HepG2 (cell line): Measurements from ENCODE around the gene NRBF2. TPM values are rescaled to one million over a fixed set of nuclear protein-coding genes. Genes with fewer than 3 reads are reported as not detected.

Source experiments
- ATAC-seq: fragments of 200-7000 bp; cut with Tn5 transposase; 3 replicates; pipeline ENCODE4 v1.9.1; 2020; ENCODE audit warnings: mild to moderate bottlenecking, moderate library complexity
- BruUV-seq: library from RNA; stranded (reverse); fragments of 400-500 nt; replicated peaks from 2 replicates; lab custom pipeline; 2021; lab: Mats Ljungman, UMichigan
- CTCF ChIA-PET: fragments of 300-600 bp; formaldehyde crosslinking; extraction: SDS; loops from one replicate; lab custom pipeline; 2021; ENCODE audit warnings: low total read pairs, inconsistent platforms, low intra/inter-chr PET ratio; lab: Yijun Ruan, JAX
- POLR2A ChIA-PET: fragments of 350-600 bp; sonication (Branson Sonifier 250); formaldehyde crosslinking; loops from one replicate; lab custom pipeline; 2020; ENCODE audit warnings: antibody characterized with exemption, inconsistent platforms; lab: Yijun Ruan, JAX
- DNase-seq: peaks from one replicate; pipeline ENCODE4 v3.0.0-alpha.2; 2015; ENCODE audit warnings: low spot score
- FAIRE-seq: peaks from 3 replicates; lab custom pipeline; 2011; peaks lifted over from hg19 to GRCh38; lab: Jason Lieb, UNC
- H2AFZ ChIP-seq: one replicate; pipeline ENCODE4 v1.6.1; 2011; ENCODE audit warnings: low read length, inconsistent platforms
- H3K27ac ChIP-seq: fragments of 300-600 bp; 3 replicates; pipeline ENCODE4 v1.8.0; 2011; ENCODE audit warnings: mixed run types, mild to moderate bottlenecking, mixed read lengths, low read length, inconsistent platforms; ENCODE audit not compliant: insufficient read depth; ENCODE audit errors: extremely low read length
- H3K27me3 ChIP-seq, 2 experiments: fragments of 200-600 bp in 1 of 2; 2 replicates in 1 of 2; 3 replicates in 1 of 2; pipeline versions ENCODE4 v1.6.0 to v1.8.0; 2011; ENCODE audit warnings: low read length in 2 of 2, mild to moderate bottlenecking in 2 of 2, moderate library complexity in 2 of 2, inconsistent platforms in 1 of 2; ENCODE audit not compliant: insufficient read depth in 2 of 2, control insufficient read depth in 1 of 2
- H3K36me3 ChIP-seq, 2 experiments: fragments of 200-600 bp in 1 of 2; replicated peaks in 1 of 2; 2 replicates in 1 of 2; 3 replicates in 1 of 2; pipeline versions ENCODE4 v1.5.1 to v1.8.0; 2011; ENCODE audit warnings: low read length in 2 of 2, inconsistent platforms in 1 of 2; ENCODE audit not compliant: insufficient read depth in 2 of 2, control insufficient read depth in 1 of 2
- H3K4me1 ChIP-seq: 2 replicates; pipeline ENCODE4 v1.5.1; 2012; ENCODE audit warnings: low read length, inconsistent platforms; ENCODE audit not compliant: insufficient read depth
- H3K4me2 ChIP-seq: 2 replicates; pipeline ENCODE4 v1.6.0; 2011; ENCODE audit warnings: low read depth, low read length, inconsistent platforms
- H3K4me3 ChIP-seq, 3 experiments: fragments of 200-600 bp in 1 of 3; sonication (generic), shearing (Covaris generic) in 1 of 3; replicated peaks in 1 of 3; 2 replicates each; pipeline ENCODE4 v1.5.1; 2011 to 2016; ENCODE audit warnings: low read length in 3 of 3, inconsistent platforms in 2 of 3, low read depth in 2 of 3, mild to moderate bottlenecking in 2 of 3, control low read depth in 1 of 3, mixed read lengths in 1 of 3; ENCODE audit not compliant: insufficient read depth in 1 of 3
- H3K79me2 ChIP-seq: one replicate; pipeline ENCODE4 v1.6.1; 2011; ENCODE audit warnings: low read length, inconsistent platforms; ENCODE audit not compliant: insufficient read depth
- H3K9ac ChIP-seq: 2 replicates; pipeline ENCODE4 v1.6.0; 2011; ENCODE audit warnings: mild to moderate bottlenecking, low read depth, low read length, inconsistent platforms; ENCODE audit not compliant: insufficient read depth
- H3K9me3 ChIP-seq: 2 replicates; pipeline ENCODE4 v1.5.1; 2012; ENCODE audit warnings: mild to moderate bottlenecking, low read length
- H4K20me1 ChIP-seq: 2 replicates; pipeline ENCODE4 v1.6.0; 2011; ENCODE audit warnings: inconsistent platforms, mild to moderate bottlenecking, low read length, moderate library complexity; ENCODE audit not compliant: insufficient read depth
- ADNP ChIP-seq: sonication (generic); formaldehyde crosslinking; IDR thresholded peaks from 2 replicates; pipeline ENCODE4 v1.4.0; 2020; ENCODE audit warnings: missing genetic modification reagents
- HNRNPLL ChIP-seq: fragments of 200-400 bp; formaldehyde crosslinking; IDR thresholded peaks from 2 replicates; pipeline ENCODE4 v1.6.1; 2017; ENCODE audit warnings: mild to moderate bottlenecking, low read depth, low read length; ENCODE audit not compliant: poor library complexity, severe bottlenecking
- MAFF ChIP-seq: IDR thresholded peaks from 2 replicates; pipeline ENCODE4 v1.6.1; 2011; ENCODE audit warnings: low read depth, low read length, improper control_type of control experiment
- MAFK ChIP-seq, 2 experiments: IDR thresholded peaks in 1 of 2; conservative IDR thresholded peaks in 1 of 2; 2 replicates each; pipeline ENCODE4 v1.6.1; 2011; ENCODE audit warnings: improper control_type of control experiment in 2 of 2, low read length in 2 of 2
- ZFP41 ChIP-seq: sonication (generic); formaldehyde crosslinking; IDR thresholded peaks from 2 replicates; pipeline ENCODE4 v1.4.0; 2020; ENCODE audit warnings: mild to moderate bottlenecking, missing genetic modification reagents, borderline replicate concordance
- ZNF501 ChIP-seq: sonication (generic); formaldehyde crosslinking; IDR thresholded peaks from 2 replicates; pipeline ENCODE4 v1.5.1; 2020; ENCODE audit warnings: mild to moderate bottlenecking, moderate library complexity, missing genetic modification reagents
- ZNF546 ChIP-seq: sonication (generic); formaldehyde crosslinking; conservative IDR thresholded peaks from 2 replicates; pipeline ENCODE4 v1.8.1; 2023; ENCODE audit warnings: mild to moderate bottlenecking, missing genetic modification reagents
- ZNF563 ChIP-seq: sonication (generic); formaldehyde crosslinking; IDR thresholded peaks from 2 replicates; pipeline ENCODE4 v1.8.0; 2022; ENCODE audit warnings: mild to moderate bottlenecking, moderate library complexity, missing genetic modification reagents
- in situ Hi-C: cut with HindIII; loops from 2 replicates; pipeline ENCODE4 v1.10.0; 2017; ENCODE audit warnings: low pct_unique_long_range_greater_than_20kb; ENCODE audit not compliant: extremely low pct_ligation_motif_present
- intact Hi-C: fragments of 100-400 bp; cut with micrococcal nuclease; formaldehyde crosslinking; loops from one replicate; pipeline ENCODE4 v1.10.0; 2022; ENCODE audit not compliant: unreplicated experiment
- polyA plus RNA-seq, 8 experiments: library from polyadenylated mRNA; depleted of rRNA in 3 of 8; stranded (reverse) in 7 of 8; unstranded in 1 of 8; fragments of >200 nt; fragmentation: Illumina TruSeq in 4 of 8; extraction: Trizol in 4 of 8; gene quantifications; 2 replicates each; pipeline versions ENCODE4 v1.2.1 to v1.2.3, GENCODE V29; 2011 to 2016; ENCODE audit warnings: low read depth in 4 of 8, missing spikeins in 1 of 8, mixed read lengths in 1 of 8; ENCODE audit not compliant: insufficient read depth in 1 of 8
- total RNA-seq, 5 experiments: library from RNA; depleted of rRNA; stranded (reverse); fragments of >200 nt; fragmentation: Illumina TruSeq; extraction: Trizol; gene quantifications; 2 replicates each; pipeline ENCODE4 v1.2.3, GENCODE V29; 2016; ENCODE audit warnings: low read depth in 1 of 5

NRBF2 gene
- total and polyA plus RNA-seq, 2 of the 13 experiments (the other 11 are each of a cell fraction or from before 2014, with no cell fraction given) = 20.0 to 28.4 TPM

DNA sequence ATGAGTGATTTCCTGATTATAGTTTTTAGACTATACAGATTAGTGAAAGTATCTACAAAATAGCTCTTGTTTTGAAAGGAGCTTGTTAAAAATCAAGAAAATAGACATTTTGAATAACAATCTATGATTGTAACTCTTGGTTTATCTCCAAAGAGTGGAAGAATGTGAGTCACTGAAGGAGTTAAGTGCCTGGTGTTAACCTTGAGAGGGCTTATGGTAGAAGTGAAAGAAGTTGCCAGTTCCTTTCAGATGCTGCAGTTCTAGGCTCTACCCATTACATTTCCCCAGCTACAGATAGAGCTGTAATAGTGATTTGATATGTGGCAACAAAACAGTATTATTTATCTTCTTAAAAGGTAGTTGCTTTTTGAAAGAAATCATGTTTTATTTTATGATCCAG, 12.7 kb downstream of the NRBF2 start:
- no TSS peak for BruUV-seq
- POLR2A ChIA-PET = interaction anchor here (1.7 kb wide), 1 partner anchor 13 kb away, joined by 4 read pairs; the partner anchor contains the start of gene NRBF2
- FAIRE-seq = no peak
- Histone ChIP-seq H3K79me2 (peaks cover 59% of the 10 kb centered on the region), H3K4me3 (no peak overlapping the region), H3K9ac (no peak overlapping the region), H3K36me3 (peaks cover 5 to 7% of the 10 kb centered on the region in 2 experiments; a peak in 4 of 5 replicates), H3K27me3 (no peaks in the 10 kb centered on the region), H3K27ac (no peak overlapping the region), H3K4me2 (no peak overlapping the region), H4K20me1 (peaks cover 27% of the 10 kb centered on the region; the same call in 1 of the 2 replicates), H3K4me1 (no peaks in the 10 kb centered on the region), H3K9me3 (no peaks in the 10 kb centered on the region), H2AFZ (no peak overlapping the region)
- TF ChIP-seq ZFP41 (no peak), ZNF546 (CRISPR knock-in tag) (no peak)
- CTCF ChIA-PET = no interaction called here
- in situ Hi-C loops (no loop called here), intact Hi-C loops (no loop called here)
- no peak for ATAC-seq
- DNase-seq = no peak

DNA sequence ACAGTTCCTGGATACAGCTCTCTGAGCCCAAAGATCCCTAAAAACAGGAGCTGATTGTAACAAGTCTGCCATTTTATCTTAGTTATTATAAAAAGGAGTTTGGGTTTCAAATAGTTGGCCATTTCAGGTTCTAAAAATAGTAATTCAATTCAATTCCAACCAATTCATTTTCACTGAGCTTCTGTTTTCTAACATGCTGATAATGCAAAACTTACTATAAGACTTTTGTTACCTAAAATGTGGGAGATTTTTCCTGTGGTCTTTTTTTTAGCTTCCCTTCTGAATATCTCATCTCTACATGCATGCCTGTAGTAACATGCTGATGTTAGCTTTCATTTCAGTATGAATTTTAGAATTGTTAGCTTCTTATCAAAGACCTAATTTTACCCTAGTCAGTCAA, 13.4 kb downstream of the NRBF2 start:
- Histone ChIP-seq H3K4me3 (no peak overlapping the region), H3K79me2 (peaks cover 52% of the 10 kb centered on the region), H3K4me2 (no peak overlapping the region), H3K27ac (no peak overlapping the region), H3K9ac (no peak overlapping the region), H3K9me3 (no peaks in the 10 kb centered on the region), H3K4me1 (no peaks in the 10 kb centered on the region), H2AFZ (no peak overlapping the region), H4K20me1 (peaks cover 25% of the 10 kb centered on the region; the same call in 1 of the 2 replicates), H3K36me3 (peaks cover 6 to 12% of the 10 kb centered on the region in 2 experiments; a peak in 4 of 5 replicates), H3K27me3 (no peaks in the 10 kb centered on the region)
- ATAC-seq (no peak), DNase-seq (no peak), FAIRE-seq (no peak)
- POLR2A ChIA-PET = no interaction called here
- BruUV-seq = no TSS peak
- no peak for TF ChIP-seq ZNF501 (CRISPR knock-in tag)
- TF ChIP-seq HNRNPLL = no peak
- TF ChIP-seq ZNF563 = no peak
- no peak for TF ChIP-seq ADNP (CRISPR knock-in tag)
- peak; percentile 22; the same call in 1 of the 2 replicates for TF ChIP-seq MAFF
- TF ChIP-seq MAFK (conservative IDR thresholded peaks at IDR 0.05 in 1 of 2, IDR thresholded peaks at IDR 0.05 in 1 of 2; ENCODE audit: low read length in 2 of 2) = peak in 1 of 2 experiments; percentile 51; a peak in 2 of 4 replicates
- CTCF ChIA-PET = no interaction called here
- in situ Hi-C loops = no loop called here
- intact Hi-C loops = no loop called here
